VCaP (cell line): ENCODE results near the gene COX6A2.

ENCODE experiments used
- H3K27ac ChIP-seq: fragments of 450-650 bp; 2 replicates; pipeline ENCODE4 v1.5.1; 2017
- CTCF ChIP-seq: fragments of 450-650 bp; conservative IDR thresholded peaks from 2 replicates; pipeline ENCODE4 v1.5.1; 2017; ENCODE audit warnings: mild to moderate bottlenecking, moderate library complexity

COX6A2 gene

GRCh38 chr16:31409433-31409832 is 18.7 kb downstream of the COX6A2 start:
- no peak overlapping the region for H3K27ac ChIP-seq
- no peak for TF ChIP-seq CTCF

GRCh38 chr16:31407406-31407805 is 20.8 kb downstream of the COX6A2 start:
- no peak overlapping the region for H3K27ac ChIP-seq
- no peak for TF ChIP-seq CTCF

DNA sequence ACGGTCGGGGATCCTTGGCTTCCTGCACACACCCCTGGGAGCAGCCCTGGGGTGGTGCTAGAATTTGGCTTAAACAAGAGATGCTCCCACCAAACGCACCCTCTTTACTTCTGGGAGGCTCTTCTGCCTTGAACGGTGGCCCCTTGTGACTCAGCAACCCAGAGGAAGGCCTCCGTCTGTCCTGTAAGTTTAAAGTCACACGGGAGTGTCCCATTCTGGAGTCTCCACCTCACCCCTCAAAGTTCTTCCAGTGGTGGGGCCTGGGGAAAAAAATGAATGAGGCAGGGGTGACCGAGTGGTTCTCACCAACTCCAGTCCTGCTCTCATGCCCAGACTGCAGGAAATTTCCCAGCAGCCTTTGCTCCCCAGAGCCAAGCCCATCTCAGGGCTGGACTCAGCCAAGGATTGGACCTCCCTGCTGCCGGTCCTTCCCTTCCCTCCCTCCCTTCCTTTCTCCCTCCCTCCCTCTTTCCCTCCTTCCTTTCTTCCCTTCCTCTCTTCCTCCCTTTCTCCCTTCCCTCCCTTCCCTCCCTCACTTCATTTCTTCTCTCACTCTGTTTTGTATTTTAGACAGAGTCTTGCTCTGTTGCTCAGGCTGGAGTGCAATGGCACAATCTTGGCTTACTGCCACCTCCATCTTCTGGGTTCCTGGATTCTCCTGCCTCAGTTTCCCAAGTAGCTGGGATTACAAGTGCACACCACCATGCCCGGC is 23.7 kb downstream of the COX6A2 start:
- TF ChIP-seq CTCF, result no peak
- no peak overlapping the region for H3K27ac ChIP-seq

DNA sequence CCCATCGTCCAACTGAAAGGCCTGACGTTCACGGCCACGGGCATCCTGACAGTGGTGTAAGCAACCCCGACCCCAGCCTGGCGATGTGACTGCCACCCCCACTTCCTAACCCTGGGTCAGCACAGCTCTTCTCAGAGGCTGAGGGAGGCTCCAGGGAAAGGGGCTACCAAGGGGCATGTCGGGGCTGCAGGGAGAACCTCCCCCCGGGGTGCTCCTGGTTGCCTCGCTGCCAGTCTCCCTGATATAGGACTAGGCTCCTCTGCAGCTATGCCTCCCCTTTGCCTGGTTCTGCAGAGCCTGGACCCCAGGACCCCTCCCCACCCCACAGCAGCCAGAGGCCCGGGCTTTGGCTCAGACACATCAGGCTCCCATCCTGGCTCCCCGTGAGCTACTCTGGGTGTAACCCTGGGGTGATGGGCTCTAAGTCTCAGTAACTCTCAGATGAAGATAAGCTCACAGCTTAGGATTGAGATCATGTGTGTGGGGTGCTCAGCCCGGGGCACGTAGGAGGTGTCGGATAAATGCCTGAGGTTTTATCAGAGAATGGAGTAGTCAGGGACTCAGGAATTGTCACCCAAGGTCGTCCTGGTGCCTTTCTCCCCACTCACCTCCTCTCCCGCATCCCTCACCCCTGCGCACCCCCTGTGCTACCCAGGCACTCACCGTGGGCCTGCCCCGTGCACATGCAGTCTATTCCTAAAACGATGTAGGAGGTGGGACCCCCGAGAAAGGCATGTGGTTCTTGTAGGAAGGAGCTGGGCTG is 24.4 kb downstream of the COX6A2 start:
- no peak overlapping the region for H3K27ac ChIP-seq
- no peak for TF ChIP-seq CTCF

- H3K27ac ChIP-seq, result no peak overlapping the region
- TF ChIP-seq CTCF, result no peak
These were observed 25.5 kb downstream of the COX6A2 start for GRCh38 chr16:31402687-31403086.

DNA sequence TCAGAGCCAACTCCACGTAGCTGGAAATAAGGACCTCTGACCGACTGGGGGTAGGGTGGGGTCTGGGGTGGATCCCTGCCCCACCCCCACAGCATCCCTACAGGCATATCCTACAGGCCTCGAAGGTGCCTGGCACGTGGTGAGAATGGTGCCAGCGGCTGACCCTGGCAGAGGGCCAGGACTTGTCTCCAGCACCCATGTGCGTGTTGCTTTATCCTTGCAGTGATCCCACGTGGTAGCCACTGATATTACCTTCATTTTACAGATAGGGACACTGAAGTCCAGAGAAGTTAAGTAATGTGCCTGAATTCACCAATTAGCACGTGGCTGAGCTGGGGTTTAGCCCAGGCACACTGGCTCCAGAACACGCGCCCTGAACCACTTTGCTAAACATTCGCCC is 26.7 kb downstream of the COX6A2 start:
- TF ChIP-seq CTCF, result no peak
- H3K27ac ChIP-seq, result no peak overlapping the region

DNA sequence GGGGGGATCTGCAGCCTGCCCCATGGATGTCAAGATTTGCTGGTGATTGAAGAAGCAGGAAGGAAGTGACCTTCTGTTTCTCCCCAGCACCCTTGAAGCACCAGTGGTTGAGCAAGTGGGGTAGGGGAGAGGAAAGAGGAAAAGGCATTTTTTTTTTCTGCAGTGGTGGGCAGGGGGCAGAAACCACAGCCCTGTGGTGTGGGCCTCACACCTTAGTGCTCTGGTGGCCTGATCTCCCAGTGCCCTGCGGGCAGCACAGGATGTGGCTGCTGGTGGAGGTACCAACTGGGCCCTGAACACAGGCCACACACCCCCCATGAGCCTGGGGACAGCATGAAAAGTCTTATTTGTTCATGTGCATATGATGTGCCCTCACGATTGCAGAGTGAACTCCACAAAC is 28.0 kb downstream of the COX6A2 start:
- TF ChIP-seq CTCF, result no peak
- H3K27ac ChIP-seq, result no peak overlapping the region
